Measurements from ENCODE around the gene RAB8B. TPM values are rescaled to one million over a fixed set of nuclear protein-coding genes. Genes with fewer than 3 reads are reported as not detected.

Gene RAB8B
- total RNA-seq, 1 experiment from 2014 or later = 17.6 TPM

DNA sequence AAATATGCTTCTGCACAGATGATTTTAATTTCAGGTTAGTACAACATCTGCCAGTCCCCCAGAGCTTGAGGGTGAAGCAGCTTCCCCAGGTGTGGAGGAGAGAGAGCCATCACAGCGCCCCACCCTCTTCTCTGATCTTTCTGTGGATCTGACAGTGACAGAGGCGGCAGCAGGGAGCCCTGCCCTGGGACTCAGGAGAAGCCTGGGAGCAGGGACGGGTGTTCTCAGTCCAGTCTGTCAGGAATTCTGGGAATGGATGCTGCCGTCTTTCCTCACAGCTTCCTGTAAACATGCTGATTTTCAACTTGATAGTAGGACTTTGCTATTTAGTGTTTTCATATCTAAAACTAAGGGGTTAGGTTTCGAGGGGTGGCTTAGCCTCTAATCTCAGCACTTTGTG lies 11.4 kb upstream of the RAB8B start:
- BruUV-seq (replicated peaks) = no TSS peak
- in situ Hi-C loops (cut with HindIII; ENCODE audit: low pct_unique_long_range_greater_than_20kb, low sequenced_read_pairs) = no loop called here
- H3K4me3 ChIP-seq (ENCODE audit: low read depth in 2 of 2, low read length in 2 of 2) = no peak overlapping the region
- DNase-seq (ENCODE audit: low read depth, low spot score) (no peak), ATAC-seq (no peak)
- TF ChIP-seq, protein P1, sequence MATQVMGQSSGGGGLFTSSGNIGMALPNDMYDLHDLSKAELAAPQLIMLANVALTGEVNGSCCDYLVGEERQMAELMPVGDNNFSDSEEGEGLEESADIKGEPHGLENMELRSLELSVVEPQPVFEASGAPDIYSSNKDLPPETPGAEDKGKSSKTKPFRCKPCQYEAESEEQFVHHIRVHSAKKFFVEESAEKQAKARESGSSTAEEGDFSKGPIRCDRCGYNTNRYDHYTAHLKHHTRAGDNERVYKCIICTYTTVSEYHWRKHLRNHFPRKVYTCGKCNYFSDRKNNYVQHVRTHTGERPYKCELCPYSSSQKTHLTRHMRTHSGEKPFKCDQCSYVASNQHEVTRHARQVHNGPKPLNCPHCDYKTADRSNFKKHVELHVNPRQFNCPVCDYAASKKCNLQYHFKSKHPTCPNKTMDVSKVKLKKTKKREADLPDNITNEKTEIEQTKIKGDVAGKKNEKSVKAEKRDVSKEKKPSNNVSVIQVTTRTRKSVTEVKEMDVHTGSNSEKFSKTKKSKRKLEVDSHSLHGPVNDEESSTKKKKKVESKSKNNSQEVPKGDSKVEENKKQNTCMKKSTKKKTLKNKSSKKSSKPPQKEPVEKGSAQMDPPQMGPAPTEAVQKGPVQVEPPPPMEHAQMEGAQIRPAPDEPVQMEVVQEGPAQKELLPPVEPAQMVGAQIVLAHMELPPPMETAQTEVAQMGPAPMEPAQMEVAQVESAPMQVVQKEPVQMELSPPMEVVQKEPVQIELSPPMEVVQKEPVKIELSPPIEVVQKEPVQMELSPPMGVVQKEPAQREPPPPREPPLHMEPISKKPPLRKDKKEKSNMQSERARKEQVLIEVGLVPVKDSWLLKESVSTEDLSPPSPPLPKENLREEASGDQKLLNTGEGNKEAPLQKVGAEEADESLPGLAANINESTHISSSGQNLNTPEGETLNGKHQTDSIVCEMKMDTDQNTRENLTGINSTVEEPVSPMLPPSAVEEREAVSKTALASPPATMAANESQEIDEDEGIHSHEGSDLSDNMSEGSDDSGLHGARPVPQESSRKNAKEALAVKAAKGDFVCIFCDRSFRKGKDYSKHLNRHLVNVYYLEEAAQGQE (IDR thresholded peaks at IDR 0.05; ENCODE audit: insufficient read depth in 1 of 2, low read depth in 2 of 2, low read length in 1 of 2) = no peak
- TF ChIP-seq POLR2AphosphoS5 (IDR thresholded peaks at IDR 0.05; ENCODE audit: low read depth, low read length) = no peak
- no peak for TF ChIP-seq SIN3A (IDR thresholded peaks at IDR 0.05; ENCODE audit: borderline replicate concordance, insufficient read depth, low read depth, low read length)
- no peak for TF ChIP-seq TCF7L2 (IDR thresholded peaks at IDR 0.05; ENCODE audit: low read depth, low read length)
- TF ChIP-seq, protein P2, sequence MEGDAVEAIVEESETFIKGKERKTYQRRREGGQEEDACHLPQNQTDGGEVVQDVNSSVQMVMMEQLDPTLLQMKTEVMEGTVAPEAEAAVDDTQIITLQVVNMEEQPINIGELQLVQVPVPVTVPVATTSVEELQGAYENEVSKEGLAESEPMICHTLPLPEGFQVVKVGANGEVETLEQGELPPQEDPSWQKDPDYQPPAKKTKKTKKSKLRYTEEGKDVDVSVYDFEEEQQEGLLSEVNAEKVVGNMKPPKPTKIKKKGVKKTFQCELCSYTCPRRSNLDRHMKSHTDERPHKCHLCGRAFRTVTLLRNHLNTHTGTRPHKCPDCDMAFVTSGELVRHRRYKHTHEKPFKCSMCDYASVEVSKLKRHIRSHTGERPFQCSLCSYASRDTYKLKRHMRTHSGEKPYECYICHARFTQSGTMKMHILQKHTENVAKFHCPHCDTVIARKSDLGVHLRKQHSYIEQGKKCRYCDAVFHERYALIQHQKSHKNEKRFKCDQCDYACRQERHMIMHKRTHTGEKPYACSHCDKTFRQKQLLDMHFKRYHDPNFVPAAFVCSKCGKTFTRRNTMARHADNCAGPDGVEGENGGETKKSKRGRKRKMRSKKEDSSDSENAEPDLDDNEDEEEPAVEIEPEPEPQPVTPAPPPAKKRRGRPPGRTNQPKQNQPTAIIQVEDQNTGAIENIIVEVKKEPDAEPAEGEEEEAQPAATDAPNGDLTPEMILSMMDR (IDR thresholded peaks at IDR 0.05) = no peak
- no peaks in the 10 kb centered on the region for H3K36me3 ChIP-seq (ENCODE audit: control insufficient read depth, insufficient read depth, low read length)
- no peaks in the 10 kb centered on the region for H3K9me3 ChIP-seq (ENCODE audit: control insufficient read depth, insufficient read depth, low read depth, low read length)
- CTCF ChIA-PET = interaction anchor here (0.5 kb wide), 1 partner anchor 9 kb away, joined by 7 read pairs; no protein-coding TSS in a partner anchor
- no peak overlapping the region for H3K27ac ChIP-seq (ENCODE audit: low read length)
- intact Hi-C loops (cut with micrococcal nuclease; ENCODE audit: unreplicated experiment) = no loop called here
- POLR2A ChIA-PET = no interaction called here
- peaks cover 3% of the 10 kb centered on the region; the same call in 1 of the 2 replicates for H3K27me3 ChIP-seq (ENCODE audit: control insufficient read depth, insufficient read depth, low read length)
- H3K4me1 ChIP-seq (ENCODE audit: control insufficient read depth, insufficient read depth, low read length) = no peaks in the 10 kb centered on the region

DNA sequence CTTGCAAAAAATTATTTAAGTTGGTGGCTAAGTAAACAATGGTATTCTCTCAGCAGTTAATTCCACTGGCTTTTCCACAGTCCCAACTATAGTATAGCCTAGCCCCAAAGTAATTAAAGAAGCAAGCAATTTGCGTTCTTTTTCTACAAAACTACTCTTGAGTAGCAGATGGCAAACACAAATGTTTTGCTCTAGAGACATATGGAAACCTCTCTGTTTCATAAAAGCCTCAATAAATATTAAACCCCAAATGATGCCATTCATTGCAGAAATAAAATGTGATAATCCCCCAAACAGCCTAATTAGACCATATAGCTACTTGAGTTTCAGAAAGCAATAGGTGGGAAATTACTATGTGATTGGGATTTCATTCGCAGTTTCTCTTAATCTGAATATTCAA lies 8.7 kb upstream of the RAB8B start:
- ChIA-PET CTCF (no interaction called here), POLR2A (no interaction called here)
- no peaks in the 10 kb centered on the region for H3K36me3 ChIP-seq (ENCODE audit: control insufficient read depth, insufficient read depth, low read length)
- peaks cover 3% of the 10 kb centered on the region; the same call in 1 of the 2 replicates for H3K27me3 ChIP-seq (ENCODE audit: control insufficient read depth, insufficient read depth, low read length)
- H3K9me3 ChIP-seq (ENCODE audit: control insufficient read depth, insufficient read depth, low read depth, low read length) = no peaks in the 10 kb centered on the region
- ATAC-seq (no peak), DNase-seq (ENCODE audit: low read depth, low spot score) (no peak)
- in situ Hi-C loops (cut with HindIII; ENCODE audit: low pct_unique_long_range_greater_than_20kb, low sequenced_read_pairs) (no loop called here), intact Hi-C loops (cut with micrococcal nuclease; ENCODE audit: unreplicated experiment) (loop anchor here (10.0 kb wide), 1 partner anchor 224 kb away; no protein-coding TSS in a partner anchor)
- no peak overlapping the region for H3K27ac ChIP-seq (ENCODE audit: low read length)
- no TSS peak for BruUV-seq (replicated peaks)
- no peak overlapping the region for H3K4me3 ChIP-seq (ENCODE audit: low read depth in 2 of 2, low read length in 2 of 2)
- TF ChIP-seq TCF7L2 (IDR thresholded peaks at IDR 0.05; ENCODE audit: low read depth, low read length) (no peak), SIN3A (IDR thresholded peaks at IDR 0.05; ENCODE audit: borderline replicate concordance, insufficient read depth, low read depth, low read length) (no peak), POLR2AphosphoS5 (IDR thresholded peaks at IDR 0.05; ENCODE audit: low read depth, low read length) (no peak)
- TF ChIP-seq, protein P1 (IDR thresholded peaks at IDR 0.05; ENCODE audit: insufficient read depth in 1 of 2, low read depth in 2 of 2, low read length in 1 of 2) = no peak
- no peaks in the 10 kb centered on the region for H3K4me1 ChIP-seq (ENCODE audit: control insufficient read depth, insufficient read depth, low read length)
